CD4-positive, alpha-beta T cell treated with Interleukin-17A for 4 hours (primary cell): ENCODE data around the gene CAMTA1.

Experiments used
- DNase-seq: peaks from one replicate; pipeline ENCODE4 v3.0.0-alpha.2; 2020; ENCODE audit warnings: mixed read lengths

The CAMTA1 gene

DNA sequence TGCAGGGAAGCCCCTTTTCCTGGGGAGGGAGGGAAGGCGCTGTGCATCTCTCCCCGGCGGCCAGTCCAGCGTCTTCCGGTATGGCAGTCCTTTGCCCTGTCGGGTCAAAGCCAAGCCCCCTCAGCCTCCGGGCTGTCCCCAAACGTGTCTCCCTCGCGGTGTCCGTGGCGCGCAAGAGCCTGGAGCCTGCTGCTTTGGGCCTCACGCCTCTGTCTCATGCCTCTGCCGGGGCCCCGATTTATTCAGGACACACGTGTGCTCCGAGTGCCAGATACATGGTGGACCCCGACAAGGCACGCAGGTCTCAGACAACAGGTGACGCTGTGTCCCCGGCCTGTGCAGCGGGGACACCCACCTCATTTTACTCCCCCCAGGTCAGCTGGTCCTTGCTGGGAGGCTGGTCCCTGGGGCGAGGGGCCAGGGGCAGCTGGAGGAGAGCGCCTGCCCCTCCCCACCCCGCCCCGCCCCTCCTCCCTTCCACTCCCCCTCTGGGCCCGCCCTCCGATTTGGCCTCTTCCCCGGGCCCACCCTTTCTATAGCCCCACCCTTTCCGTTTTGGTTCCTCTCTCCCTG is 176.7 kb downstream of the CAMTA1 start:
- DNase-seq = no peak

DNA sequence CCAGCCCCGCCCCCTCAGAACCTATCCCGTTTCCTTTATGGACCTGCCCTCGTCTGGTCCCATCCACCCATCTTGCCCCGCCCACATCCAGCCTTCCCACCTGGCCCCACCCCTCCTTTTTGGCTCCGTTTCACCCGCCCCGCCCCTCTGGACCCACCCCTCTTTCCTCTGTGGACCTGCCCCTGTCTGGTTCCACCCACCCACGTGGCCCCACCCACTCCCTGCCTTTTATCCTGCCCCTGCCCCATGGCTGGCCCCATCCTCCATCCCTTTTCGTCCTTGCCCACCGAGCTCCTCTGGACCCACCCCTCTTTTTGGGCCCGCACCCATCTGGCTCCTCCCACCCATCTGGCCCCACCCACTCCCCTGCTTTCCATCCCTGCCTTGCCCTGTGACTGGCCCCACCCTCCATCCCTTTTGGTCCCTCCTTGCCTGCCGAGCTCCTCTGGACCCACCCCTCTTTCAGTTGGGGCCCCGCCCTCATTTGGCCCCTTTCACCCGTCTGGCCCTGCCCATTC is 177.3 kb downstream of the CAMTA1 start:
- DNase-seq = peak; percentile 61

DNA sequence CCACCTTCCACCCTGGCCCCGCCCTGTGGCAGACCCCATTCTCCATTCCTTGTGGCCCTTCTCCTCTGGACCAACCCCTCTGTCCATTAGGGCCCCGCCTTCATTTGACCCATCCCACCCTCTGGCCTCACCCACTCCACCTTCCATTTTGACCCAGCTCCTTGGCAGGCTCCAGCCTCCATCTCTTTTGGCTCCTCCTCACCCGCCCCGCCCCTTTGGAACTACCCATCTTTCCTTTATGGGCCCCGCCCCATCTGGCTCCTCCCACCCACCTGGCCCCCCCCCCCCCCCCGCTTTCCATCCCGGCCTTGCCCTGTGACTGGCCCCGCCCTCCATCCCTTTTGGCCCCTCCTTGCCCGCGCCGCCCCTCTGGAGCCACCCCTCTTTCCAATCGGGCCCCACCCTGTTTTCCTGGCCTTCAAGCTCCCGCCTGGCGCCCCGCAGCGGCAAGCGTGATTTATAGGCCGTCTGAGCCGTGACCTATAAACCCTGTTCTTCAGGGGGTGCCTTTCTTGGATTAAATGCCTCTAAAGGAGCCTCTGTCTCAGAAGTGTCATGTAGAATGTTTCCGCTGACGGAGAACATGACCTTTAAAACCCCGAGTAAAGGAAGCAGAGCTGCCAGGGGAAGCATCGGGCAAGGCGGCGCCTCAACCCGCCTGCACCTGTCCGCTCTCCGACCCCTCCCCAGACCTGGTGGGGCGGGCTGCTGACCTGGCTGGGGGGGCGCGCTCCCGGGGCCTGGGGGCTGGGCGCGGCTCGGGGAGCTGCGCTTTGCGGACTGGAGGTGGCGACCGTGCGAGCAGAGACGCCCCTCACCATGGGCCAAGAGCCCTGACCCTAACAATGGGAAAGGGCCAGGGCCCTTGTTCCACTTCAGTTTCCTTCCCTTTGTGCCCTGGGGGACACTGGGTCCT is 178.0 kb downstream of the CAMTA1 start:
- peak; percentile 66 for DNase-seq

DNA sequence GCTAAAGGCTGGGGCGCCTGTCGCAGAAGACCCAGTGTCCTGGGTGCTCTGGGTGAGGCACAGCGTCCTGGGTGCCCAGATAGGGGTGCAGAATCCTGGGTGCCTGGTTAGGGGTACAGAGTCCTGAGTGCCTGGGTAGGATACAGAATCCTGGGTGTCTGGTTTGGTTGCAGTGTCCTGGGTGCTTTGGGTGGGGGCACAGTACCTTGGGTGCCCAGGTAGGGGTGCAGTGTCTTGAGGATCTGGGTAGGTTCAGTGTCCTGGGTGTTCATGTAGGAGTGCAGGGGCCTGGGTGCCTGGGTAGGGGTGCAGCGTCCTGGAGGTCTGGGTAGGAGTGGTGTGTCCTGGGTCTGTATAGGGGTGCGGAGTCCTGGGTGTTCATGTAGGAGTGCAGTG is 178.7 kb downstream of the CAMTA1 start:
- no peak for DNase-seq

DNA sequence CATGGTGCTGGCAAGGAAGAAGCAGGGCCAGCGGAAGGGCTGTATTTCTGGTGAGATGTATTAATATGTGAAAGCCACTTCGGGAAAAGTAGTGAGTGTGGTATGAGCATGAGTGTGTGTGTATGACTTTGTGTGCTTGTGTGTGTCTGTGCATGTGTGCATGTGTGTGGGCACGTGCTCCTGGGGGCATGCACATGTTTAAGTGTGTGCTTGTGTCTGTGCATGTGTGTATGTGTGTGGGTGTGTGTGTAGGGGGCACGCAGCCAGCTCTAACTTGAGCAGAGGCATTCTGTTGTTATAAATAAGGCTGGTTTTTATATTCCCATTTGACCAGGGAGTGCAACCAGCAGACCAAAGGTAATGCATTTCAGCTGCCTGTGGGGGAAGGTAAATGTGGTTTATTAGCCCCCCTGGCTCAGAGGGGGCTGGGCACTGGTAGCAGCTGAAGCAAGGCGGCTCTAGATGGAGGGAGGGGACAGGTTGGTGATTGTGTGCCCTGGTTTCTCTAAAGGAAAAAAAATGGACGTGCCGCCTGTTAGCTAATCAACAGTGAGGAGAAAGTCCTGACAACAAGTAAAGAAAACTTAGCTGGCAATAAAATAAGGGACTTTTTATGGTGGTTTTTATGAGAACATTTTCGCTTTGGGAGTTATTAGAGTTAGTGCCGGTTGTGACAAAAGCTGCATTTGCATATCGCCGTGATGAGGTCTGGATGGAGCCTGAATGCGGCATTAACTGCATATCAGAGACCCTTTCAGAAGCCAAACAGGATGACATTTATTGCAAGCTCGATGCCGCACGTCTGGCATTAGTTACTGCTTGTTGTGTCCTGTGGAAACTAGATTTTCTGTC is 180.1 kb downstream of the CAMTA1 start:
- DNase-seq = no peak

DNA sequence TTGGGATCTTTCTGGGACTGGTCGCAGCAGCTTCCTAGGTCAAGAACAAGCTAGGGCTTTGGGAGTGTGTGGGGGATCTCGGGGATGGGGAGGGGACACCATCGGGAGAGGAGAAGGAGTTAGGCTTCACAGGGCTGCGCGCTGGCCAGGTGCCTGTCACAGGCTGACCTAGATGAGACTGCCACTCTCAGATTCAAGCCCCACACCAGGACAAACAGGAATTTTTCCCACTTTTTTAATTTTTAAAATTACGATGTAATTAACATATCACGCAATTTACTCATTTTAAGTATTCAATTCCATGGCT is 180.6 kb downstream of the CAMTA1 start:
- DNase-seq = no peak

DNA sequence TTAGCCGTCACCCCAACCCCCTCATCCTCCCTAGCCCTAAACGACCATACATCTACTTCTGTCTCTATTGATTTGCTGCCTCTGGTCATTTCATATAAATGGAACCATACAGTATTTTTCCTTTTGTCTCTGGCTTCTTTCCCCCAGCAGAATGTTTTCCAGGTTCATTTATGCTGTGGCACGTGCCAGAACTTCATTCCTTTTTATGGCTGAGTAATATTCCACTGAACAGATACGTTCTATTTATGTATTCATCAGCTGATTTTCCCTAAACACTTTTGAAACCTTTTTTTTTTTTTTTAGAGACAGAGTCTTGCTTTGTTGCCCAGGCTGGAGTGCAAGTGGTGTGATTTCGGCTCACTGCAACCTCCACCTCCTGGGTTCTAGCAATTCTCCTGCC is 181.1 kb downstream of the CAMTA1 start:
- DNase-seq = no peak

DNA sequence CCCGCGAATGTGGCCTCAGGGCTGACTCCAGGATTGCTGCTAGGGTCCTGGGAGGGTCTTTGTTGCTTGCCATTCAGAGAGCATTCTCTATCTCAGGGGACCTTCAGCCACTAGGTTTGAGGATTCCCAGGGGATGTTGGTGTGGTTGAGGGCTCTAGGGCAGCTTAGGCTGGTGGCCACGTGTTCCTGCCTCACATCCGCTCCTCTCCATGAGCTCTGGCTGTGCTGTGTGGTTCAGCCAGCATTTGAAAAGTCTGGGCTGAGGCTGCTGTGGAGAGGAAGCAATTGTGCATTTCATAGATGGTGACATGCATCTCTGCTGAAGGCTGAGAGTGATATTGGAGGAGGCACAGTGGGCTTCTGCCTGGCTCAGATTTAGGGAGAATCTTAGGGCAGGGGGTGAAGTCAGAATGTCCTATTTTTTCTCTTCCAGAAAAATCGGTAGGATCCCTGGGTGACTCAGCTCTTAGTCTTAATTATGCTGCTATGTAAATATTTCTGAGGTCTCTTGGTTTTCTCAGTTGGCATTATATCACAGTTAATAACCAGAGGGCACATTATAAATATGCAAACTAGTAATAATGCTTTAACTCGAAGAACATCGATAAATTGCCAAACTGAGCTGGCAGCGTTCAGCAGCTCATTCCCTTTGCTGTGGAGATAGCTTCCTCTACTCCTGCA is 182.3 kb downstream of the CAMTA1 start:
- no peak for DNase-seq

DNA sequence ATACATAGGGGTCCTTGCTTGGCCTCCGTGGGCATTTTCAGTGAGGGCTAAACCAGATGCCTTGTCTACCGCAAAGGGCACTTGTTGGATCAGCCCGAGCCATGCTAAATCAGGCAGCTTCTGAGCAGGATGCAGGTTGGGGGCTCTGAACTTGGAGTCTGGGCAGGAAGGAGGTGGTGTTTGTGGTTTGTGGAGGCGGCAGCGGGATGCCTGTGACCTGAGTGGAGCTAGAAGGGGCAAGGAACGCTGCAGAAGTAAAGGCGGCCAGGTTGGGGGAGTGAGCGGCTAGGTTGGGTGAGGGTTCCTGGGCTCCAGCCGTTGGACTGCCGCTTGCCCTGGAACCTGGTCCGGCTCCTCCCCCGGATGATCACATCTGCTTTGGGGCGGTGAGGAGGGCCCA is 183.9 kb downstream of the CAMTA1 start:
- DNase-seq = peak; percentile 27

DNA sequence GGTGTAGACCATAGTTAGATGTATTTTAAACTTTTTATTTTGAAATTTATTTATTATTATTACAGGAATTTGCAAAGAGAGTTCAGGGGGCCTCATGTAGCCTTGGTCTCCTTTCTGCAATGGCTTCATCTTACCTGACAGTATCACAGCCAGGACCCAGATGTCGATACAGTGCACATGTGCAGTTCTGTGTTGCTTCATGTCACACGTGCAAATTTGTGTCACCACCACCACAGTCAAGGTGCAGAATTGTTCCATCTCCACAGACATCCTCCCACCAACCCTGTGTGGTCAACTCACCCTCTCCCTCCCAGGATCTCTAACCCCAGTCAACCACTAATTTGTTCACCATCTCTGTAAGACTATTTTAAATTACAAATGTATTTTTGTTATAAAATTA is 184.5 kb downstream of the CAMTA1 start:
- no peak for DNase-seq

DNA sequence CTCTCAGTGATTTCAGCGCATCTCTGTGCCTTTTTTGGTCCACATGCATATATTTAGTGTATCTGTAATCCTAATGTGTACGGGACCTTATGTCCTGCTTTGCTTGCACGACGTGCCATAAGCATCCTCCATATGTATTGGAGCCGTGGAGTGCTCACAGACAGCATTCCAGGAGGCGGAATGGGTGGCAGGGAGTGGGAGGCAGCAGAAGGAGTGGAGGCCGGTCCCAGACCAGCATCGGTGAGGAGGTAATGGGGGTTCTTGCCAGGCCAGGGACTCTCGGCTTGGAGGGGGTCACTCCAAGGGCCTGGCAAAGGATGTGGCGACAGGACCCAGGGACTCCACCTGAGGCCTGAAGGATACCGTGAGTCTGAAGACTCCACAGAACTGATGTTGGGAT is 185.0 kb downstream of the CAMTA1 start:
- no peak for DNase-seq

DNA sequence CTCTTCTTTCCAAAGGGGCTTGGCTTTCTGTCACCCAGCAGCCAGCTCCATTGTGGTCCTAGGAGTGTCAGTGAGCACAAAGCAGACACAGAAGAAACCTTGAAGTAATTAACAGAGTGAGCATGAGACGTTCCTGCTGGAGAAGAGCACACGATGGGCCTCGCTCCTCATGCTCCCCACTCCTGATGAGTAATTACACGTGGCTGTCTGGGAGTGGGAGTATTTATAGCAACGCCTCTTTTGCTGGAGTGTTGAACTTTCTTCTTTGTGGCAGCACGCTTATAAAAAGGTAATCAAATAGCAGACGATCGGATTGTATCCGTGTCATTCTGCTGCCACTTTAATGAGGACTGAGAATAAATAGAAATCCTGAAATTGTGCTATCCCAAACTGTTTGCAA is 185.8 kb downstream of the CAMTA1 start:
- DNase-seq = no peak

DNA sequence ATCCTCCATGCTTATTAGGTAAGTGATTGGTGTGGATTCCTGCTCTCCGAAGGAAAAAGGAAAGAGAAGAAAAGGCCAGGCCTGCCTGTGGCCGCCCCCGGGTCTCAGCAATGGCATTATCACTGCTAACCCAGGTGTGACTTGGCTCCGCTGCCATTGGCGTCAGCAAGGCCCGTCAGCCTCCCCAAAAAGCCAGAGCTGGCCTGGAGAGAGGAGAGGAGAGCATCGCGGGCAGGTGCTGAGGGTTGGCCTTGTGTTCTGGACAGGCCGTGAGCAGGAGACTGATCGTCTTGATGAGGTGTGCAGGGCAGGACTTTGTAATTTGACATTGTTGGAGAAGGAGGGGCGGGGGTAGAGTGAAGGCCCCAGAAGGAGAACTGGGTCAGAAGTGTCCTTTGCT is 186.4 kb downstream of the CAMTA1 start:
- DNase-seq = no peak

DNA sequence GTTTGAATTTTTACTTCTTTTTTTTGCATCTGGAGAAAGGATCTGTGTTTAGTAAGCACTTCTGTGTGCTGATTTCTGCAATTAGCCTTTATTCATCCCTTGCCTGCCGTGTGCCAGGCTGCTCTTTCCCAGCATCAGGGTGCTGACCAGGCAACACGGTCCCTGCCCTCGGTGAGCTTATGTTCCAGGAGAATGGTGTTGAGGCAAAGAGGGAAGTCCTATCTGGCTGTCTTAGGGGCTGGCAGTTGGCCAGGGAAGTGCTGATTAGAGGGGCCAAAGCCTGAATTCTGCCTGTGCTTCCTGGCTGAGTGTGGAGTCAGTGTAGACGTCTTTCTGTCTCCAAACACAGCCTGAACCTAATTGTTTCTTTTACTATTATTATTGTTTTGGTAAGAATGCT is 187.1 kb downstream of the CAMTA1 start:
- DNase-seq = no peak

DNA sequence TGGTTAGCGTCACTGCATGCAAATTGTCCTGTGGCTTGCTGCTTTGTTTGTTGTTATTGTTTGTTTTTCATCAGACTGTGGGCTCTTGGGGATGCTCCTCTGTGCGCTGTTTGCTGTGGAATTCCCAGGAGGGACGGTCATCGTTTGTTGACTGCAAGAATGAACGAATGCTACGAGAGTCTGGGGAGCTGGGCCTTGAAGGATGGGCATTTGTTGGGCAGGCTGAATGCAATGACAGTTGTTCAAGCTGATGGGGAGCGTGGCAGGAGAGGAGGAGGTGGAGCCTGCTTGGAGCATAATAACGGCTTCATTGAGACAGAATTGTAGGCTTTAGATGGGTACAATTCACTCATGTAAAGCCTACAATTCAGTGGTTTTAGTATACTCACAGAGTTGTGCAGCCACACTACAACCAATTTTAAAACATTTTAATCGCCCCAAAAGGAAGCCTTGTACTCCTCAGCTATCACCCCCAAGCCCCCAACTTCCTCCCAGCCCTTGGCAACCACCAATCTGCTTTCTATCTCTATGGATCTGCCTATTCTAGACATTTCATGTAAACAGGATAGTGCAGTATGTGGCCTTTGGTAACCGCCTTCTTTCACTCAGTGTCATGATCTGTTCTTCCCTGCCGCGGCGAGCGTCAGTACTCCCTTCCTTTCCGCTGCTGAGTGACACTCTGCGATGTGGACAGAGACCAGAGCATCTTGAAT is 190.2 kb downstream of the CAMTA1 start:
- DNase-seq = no peak

DNA sequence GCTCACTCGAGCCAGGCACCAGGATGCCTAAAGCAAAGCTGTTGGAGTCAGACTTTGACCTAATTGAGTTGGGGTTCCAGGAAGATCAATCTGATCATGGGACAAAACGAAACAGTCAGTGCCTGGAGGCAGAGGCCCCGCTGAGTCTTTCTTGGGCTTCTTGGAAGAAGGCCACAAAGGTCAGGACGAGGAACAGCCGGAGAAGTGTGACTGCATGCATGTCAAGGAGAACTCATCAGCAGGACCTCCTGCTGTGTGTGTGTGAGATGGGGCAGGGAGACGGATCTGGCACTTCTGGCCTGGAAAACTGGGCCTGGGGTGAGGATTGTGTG is 190.8 kb downstream of the CAMTA1 start:
- no peak for DNase-seq

DNA sequence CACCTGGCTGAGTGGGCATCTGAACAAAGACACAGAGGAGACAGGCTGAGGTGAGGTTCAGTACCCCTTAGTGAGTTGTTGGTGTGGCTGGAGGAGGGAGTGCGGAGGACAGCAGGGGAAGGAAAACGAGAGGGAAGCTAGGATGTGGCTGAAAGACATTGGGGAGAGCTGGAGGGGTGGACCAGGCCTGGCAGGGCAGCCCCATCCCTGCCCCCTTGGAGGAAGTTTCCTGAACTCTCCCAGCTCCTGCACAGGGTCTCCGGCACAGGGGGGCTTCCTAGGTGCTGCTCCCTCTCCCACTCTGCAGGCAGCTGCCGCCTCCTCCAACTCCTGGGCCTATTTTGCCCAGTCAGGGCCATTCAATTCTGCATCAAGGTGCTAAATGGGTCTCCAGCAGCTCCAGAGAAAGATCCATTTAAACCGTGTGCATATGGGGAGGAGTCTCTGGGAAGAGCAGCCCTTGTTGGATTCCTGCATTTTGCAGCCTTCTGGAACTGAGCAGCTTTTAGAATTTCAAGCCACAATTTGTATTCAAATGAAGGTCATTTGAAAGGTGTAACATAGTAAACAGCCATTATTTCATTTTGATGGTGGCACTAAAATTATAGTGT is 193.9 kb downstream of the CAMTA1 start:
- DNase-seq = no peak

DNA sequence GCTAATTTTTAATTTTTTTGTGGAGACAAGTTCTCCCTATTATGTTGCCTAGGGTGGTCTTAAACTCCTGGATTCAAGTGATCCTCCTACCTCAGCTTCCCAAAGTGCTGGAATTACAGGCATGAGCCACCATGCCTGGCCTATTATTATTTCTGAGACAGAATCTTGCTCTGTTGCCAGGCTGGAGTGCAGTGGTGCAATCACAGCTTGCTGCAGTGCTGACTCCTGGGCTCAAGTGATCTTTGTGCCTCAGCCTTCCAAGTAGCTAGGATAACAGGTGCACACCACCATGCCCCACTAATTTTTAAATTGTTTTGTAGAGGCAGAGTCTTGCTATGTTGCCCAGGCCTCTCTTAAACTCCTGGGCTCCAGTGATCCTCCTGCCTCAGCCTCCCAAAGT is 196.3 kb downstream of the CAMTA1 start:
- DNase-seq = no peak

DNA sequence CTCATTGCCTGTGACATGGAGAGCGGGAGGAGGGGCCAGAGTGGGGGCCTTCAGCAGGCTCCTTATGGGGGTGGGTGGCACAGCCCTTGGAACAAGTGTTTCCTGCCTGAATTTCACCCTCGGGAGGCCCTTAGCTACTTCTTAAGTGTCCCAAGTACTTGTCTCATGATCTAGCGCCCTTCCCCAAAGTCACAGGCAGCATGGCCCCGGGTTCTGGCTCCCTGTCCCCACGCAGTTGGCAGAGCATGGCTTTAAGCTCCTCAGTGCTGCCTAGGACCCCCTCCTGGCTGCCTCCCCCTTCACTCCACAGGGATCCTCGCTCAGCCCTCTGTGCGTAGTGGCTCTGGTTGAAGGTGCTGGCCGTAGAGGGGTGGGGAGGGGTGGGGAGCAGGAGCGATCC is 197.2 kb downstream of the CAMTA1 start:
- DNase-seq = no peak

DNA sequence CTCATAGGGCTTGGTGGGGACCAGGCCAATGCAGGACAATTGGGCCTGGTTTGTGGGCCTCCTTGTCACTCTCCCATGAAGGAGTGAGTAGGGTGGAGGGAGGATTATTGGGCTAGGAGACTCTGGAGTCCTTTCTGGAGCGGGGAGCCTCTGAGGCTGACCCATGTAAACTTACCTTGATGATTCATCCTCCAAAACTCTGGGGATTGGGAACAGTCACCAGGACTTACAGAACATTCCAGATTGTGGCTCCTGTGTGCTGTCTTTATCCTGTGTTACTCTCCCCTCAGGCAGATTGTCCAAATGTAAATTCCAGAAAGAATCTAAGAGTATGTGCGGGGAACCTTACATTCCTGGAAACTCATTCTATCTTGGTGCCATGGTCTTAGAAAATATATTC is 197.6 kb downstream of the CAMTA1 start:
- DNase-seq = no peak

DNA sequence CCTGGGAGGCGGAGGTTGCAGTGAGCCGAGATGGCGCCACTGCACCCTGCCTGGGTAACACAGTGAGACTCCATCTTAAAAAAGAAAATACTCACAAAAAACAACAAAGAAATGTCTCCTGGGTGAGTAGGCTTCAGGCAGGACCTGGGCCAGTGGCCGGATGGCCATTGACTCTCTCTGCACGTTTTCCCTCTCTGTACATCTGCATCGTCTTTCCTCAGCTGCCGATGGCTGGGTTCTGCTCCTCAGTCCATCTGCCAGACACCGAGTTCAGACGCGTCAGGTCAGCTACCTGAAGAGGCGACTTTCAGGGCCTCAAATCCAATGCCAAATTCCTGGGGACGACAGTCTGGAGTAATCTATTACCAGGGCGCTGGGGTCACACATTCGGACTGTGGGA is 199.3 kb downstream of the CAMTA1 start:
- no peak for DNase-seq

DNA sequence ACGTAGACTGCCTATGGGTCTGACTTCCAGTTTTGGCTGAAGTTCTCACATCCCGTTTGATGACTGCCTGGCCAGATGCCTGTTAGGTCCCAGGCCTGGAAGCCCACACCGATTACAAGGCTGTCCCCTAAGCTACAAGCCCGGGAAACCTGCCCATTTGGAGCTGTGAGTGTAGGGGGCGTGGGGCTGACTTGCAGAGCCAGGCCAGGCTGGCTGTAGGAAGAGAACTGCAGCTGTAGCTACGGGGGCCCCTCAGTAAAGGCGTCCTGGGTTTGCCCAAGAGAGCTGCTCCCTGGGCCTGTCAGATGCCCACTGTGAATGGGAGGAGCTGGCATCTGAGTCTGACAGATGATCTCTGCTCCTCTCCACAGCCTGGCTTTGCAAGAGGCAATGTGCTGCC is 199.7 kb downstream of the CAMTA1 start:
- no peak for DNase-seq
